Measurements from ENCODE around the gene SHANK2.
"Not testable (repeated sequence)": the region's sequence is repeated elsewhere in the genome, so short reads cannot be mapped to it uniquely, and the experiment has no call there.

The SHANK2 gene

GRCh38 chr11:71237853-71238252 is 14.5 kb downstream of the SHANK2 start:
- DNase-seq (ENCODE audit: low read depth, low spot score) = no peak
- no peaks in the 10 kb centered on the region for H3K36me3 ChIP-seq (ENCODE audit: insufficient read depth, insufficient read length, low read length)
- H3K9ac ChIP-seq (ENCODE audit: insufficient read length, low read depth) = no peak overlapping the region
- no peaks in the 10 kb centered on the region for H3K9me3 ChIP-seq (ENCODE audit: insufficient read depth, low read length)
- no peaks in the 10 kb centered on the region for H3K27me3 ChIP-seq (ENCODE audit: insufficient read depth, insufficient read length)
- H3K4me3 ChIP-seq (ENCODE audit: insufficient read length, low read depth) = no peak overlapping the region
- no peaks in the 10 kb centered on the region for H3K4me1 ChIP-seq (ENCODE audit: insufficient read depth, insufficient read length)
- TF ChIP-seq SUZ12 (IDR thresholded peaks at IDR 0.05; ENCODE audit: extremely low read depth, insufficient read depth, insufficient read length) (no peak), ZNF274 (IDR thresholded peaks at IDR 0.05; ENCODE audit: low read depth, low read length) (no peak), YY1 (IDR thresholded peaks at IDR 0.05; ENCODE audit: insufficient read depth, insufficient read length) (no peak)

GRCh38 chr11:71236836-71237475 is 15.4 kb downstream of the SHANK2 start:
- DNase-seq (ENCODE audit: low read depth, low spot score) = no peak
- H3K4me1 ChIP-seq (ENCODE audit: insufficient read depth, insufficient read length) = no peaks in the 10 kb centered on the region
- H3K9ac ChIP-seq (ENCODE audit: insufficient read length, low read depth) = no peak overlapping the region
- no peak overlapping the region for H3K4me3 ChIP-seq (ENCODE audit: insufficient read length, low read depth)
- TF ChIP-seq SUZ12 (IDR thresholded peaks at IDR 0.05; ENCODE audit: extremely low read depth, insufficient read depth, insufficient read length) = no peak
- TF ChIP-seq ZNF274 (IDR thresholded peaks at IDR 0.05; ENCODE audit: low read depth, low read length) = no peak
- TF ChIP-seq YY1 (IDR thresholded peaks at IDR 0.05; ENCODE audit: insufficient read depth, insufficient read length) = no peak
- no peaks in the 10 kb centered on the region for H3K36me3 ChIP-seq (ENCODE audit: insufficient read depth, insufficient read length, low read length)
- H3K27me3 ChIP-seq (ENCODE audit: insufficient read depth, insufficient read length) = no peaks in the 10 kb centered on the region
- no peaks in the 10 kb centered on the region for H3K9me3 ChIP-seq (ENCODE audit: insufficient read depth, low read length)

GRCh38 chr11:71235719-71236118 is 16.7 kb downstream of the SHANK2 start:
- no peak for DNase-seq (ENCODE audit: low read depth, low spot score)
- TF ChIP-seq ZNF274 (IDR thresholded peaks at IDR 0.05; ENCODE audit: low read depth, low read length) (no peak), SUZ12 (IDR thresholded peaks at IDR 0.05; ENCODE audit: extremely low read depth, insufficient read depth, insufficient read length) (no peak), YY1 (IDR thresholded peaks at IDR 0.05; ENCODE audit: insufficient read depth, insufficient read length) (no peak)
- Histone ChIP-seq H3K27me3 (ENCODE audit: insufficient read depth, insufficient read length) (no peaks in the 10 kb centered on the region), H3K36me3 (ENCODE audit: insufficient read depth, insufficient read length, low read length) (no peaks in the 10 kb centered on the region), H3K9me3 (ENCODE audit: insufficient read depth, low read length) (no peaks in the 10 kb centered on the region), H3K4me1 (ENCODE audit: insufficient read depth, insufficient read length) (no peaks in the 10 kb centered on the region), H3K9ac (ENCODE audit: insufficient read length, low read depth) (no peak overlapping the region), H3K4me3 (ENCODE audit: insufficient read length, low read depth) (no peak overlapping the region)

GRCh38 chr11:71233896-71234852 is 18.2 kb downstream of the SHANK2 start:
- H3K9ac ChIP-seq (ENCODE audit: insufficient read length, low read depth); H3K27me3 ChIP-seq (ENCODE audit: insufficient read depth, insufficient read length); H3K4me1 ChIP-seq (ENCODE audit: insufficient read depth, insufficient read length); DNase-seq (ENCODE audit: low read depth, low spot score); H3K9me3 ChIP-seq (ENCODE audit: insufficient read depth, low read length); H3K36me3 ChIP-seq (ENCODE audit: insufficient read depth, insufficient read length, low read length); H3K4me3 ChIP-seq (ENCODE audit: insufficient read length, low read depth): not testable (repeated sequence)

- peaks cover 3% of the 10 kb centered on the region; the same call in 1 of the 2 replicates for H3K9me3 ChIP-seq (ENCODE audit: insufficient read depth, low read length)
- H3K36me3 ChIP-seq (ENCODE audit: insufficient read depth, insufficient read length, low read length) = no peaks in the 10 kb centered on the region
- no peaks in the 10 kb centered on the region for H3K4me1 ChIP-seq (ENCODE audit: insufficient read depth, insufficient read length)
- no peak overlapping the region for H3K9ac ChIP-seq (ENCODE audit: insufficient read length, low read depth)
- no peak overlapping the region for H3K4me3 ChIP-seq (ENCODE audit: insufficient read length, low read depth)
- TF ChIP-seq ZNF274 (IDR thresholded peaks at IDR 0.05; ENCODE audit: low read depth, low read length) = no peak
- no peak for TF ChIP-seq SUZ12 (IDR thresholded peaks at IDR 0.05; ENCODE audit: extremely low read depth, insufficient read depth, insufficient read length)
- TF ChIP-seq YY1 (IDR thresholded peaks at IDR 0.05; ENCODE audit: insufficient read depth, insufficient read length) = no peak
- no peaks in the 10 kb centered on the region for H3K27me3 ChIP-seq (ENCODE audit: insufficient read depth, insufficient read length)
- DNase-seq (ENCODE audit: low read depth, low spot score) = no peak
Measured at GRCh38 chr11:71232364-71232763, 20.0 kb downstream of the SHANK2 start.

- TF ChIP-seq SUZ12 (IDR thresholded peaks at IDR 0.05; ENCODE audit: extremely low read depth, insufficient read depth, insufficient read length) (no peak), YY1 (IDR thresholded peaks at IDR 0.05; ENCODE audit: insufficient read depth, insufficient read length) (no peak)
Measured at GRCh38 chr11:71228961-71229360, 23.4 kb downstream of the SHANK2 start.

GRCh38 chr11:71227058-71227659 is 25.2 kb downstream of the SHANK2 start:
- Histone ChIP-seq H3K27me3 (ENCODE audit: insufficient read depth, insufficient read length) (no peaks in the 10 kb centered on the region), H3K9me3 (ENCODE audit: insufficient read depth, low read length) (peaks cover 9% of the 10 kb centered on the region; the same call in 1 of the 2 replicates), H3K4me3 (ENCODE audit: insufficient read length, low read depth) (no peak overlapping the region), H3K36me3 (ENCODE audit: insufficient read depth, insufficient read length, low read length) (no peaks in the 10 kb centered on the region), H3K4me1 (ENCODE audit: insufficient read depth, insufficient read length) (no peaks in the 10 kb centered on the region), H3K9ac (ENCODE audit: insufficient read length, low read depth) (no peak overlapping the region)
- DNase-seq (ENCODE audit: low read depth, low spot score) = no peak
- TF ChIP-seq ZNF274 (IDR thresholded peaks at IDR 0.05; ENCODE audit: low read depth, low read length) (no peak), SUZ12 (IDR thresholded peaks at IDR 0.05; ENCODE audit: extremely low read depth, insufficient read depth, insufficient read length) (no peak), YY1 (IDR thresholded peaks at IDR 0.05; ENCODE audit: insufficient read depth, insufficient read length) (no peak)

More at GRCh38 chr11:71228961-71229360, 23.4 kb downstream of the SHANK2 start:
- peaks cover 9% of the 10 kb centered on the region; the same call in 1 of the 2 replicates for H3K9me3 ChIP-seq (ENCODE audit: insufficient read depth, low read length)
- no peak for DNase-seq (ENCODE audit: low read depth, low spot score)
- H3K4me3 ChIP-seq (ENCODE audit: insufficient read length, low read depth) = no peak overlapping the region
- H3K9ac ChIP-seq (ENCODE audit: insufficient read length, low read depth) = no peak overlapping the region
- H3K27me3 ChIP-seq (ENCODE audit: insufficient read depth, insufficient read length) = no peaks in the 10 kb centered on the region
- no peaks in the 10 kb centered on the region for H3K36me3 ChIP-seq (ENCODE audit: insufficient read depth, insufficient read length, low read length)
- H3K4me1 ChIP-seq (ENCODE audit: insufficient read depth, insufficient read length) = no peaks in the 10 kb centered on the region
